ENCODE data around the gene KMO. TPM values are rescaled to one million over a fixed set of nuclear protein-coding genes. Genes with fewer than 3 reads are reported as not detected.

Gene KMO
- total RNA-seq, 1 experiment from 2014 or later = 1.2 TPM

DNA sequence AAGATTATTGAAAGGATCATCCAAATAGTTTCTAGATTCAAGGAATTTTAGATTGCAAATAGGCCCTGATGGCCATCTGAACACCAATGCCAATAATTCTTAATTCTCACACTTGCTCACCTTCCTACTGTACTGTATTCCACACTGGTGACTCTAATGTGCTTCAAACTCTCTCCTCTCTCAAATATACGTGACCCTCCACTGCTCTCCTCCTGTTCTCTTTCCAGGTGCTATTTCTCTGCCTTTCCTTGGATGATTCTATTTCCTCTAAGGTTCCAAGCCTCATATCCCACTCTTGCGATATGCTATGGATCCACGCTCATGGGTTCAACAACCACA, 28.6 kb downstream of the KMO start:
- Mint-ChIP-seq H3K27ac (ENCODE audit: low read depth, unreplicated experiment) (no peak overlapping the region), H3K27me3 (ENCODE audit: insufficient read depth, unreplicated experiment) (no peaks in the 10 kb centered on the region), H3K4me3 (ENCODE audit: unreplicated experiment) (no peak overlapping the region), H3K4me1 (ENCODE audit: insufficient read depth, unreplicated experiment) (no peaks in the 10 kb centered on the region), H3K9me3 (ENCODE audit: unreplicated experiment) (no peaks in the 10 kb centered on the region), H3K36me3 (ENCODE audit: insufficient read depth, unreplicated experiment) (no peaks in the 10 kb centered on the region)
- TF ChIP-seq, protein P1, sequence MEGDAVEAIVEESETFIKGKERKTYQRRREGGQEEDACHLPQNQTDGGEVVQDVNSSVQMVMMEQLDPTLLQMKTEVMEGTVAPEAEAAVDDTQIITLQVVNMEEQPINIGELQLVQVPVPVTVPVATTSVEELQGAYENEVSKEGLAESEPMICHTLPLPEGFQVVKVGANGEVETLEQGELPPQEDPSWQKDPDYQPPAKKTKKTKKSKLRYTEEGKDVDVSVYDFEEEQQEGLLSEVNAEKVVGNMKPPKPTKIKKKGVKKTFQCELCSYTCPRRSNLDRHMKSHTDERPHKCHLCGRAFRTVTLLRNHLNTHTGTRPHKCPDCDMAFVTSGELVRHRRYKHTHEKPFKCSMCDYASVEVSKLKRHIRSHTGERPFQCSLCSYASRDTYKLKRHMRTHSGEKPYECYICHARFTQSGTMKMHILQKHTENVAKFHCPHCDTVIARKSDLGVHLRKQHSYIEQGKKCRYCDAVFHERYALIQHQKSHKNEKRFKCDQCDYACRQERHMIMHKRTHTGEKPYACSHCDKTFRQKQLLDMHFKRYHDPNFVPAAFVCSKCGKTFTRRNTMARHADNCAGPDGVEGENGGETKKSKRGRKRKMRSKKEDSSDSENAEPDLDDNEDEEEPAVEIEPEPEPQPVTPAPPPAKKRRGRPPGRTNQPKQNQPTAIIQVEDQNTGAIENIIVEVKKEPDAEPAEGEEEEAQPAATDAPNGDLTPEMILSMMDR (IDR thresholded peaks at IDR 0.05; ENCODE audit: unreplicated experiment) = no peak
- BruUV-seq (replicated peaks) = no TSS peak
- no peak for DNase-seq (ENCODE audit: unreplicated experiment)
- ChIA-PET CTCF (no interaction called here), POLR2A (interaction anchor here (0.6 kb wide), 1 partner anchor 9 kb away, joined by 3 read pairs; no protein-coding TSS in a partner anchor)
- intact Hi-C loops (cut with micrococcal nuclease) = no loop called here

DNA sequence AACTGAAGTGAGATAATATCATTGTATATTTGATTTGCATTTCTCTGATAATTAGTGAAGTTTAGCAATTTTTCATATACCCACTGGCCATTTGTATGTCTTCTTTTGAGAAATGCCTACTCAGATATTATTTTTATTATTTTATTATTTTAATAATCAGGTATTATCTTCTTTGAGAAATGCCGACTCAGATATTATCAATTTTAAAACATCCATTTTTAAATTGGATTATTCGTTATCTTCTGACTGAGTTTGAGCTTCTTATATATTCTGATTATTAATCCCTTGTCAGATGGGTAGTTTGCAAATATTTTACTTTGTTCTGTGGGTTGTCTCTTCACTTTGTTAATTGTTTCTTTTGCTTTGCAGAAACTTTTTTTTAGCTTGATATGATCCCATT, 37.7 kb downstream of the KMO start:
- TF ChIP-seq, protein P1 (IDR thresholded peaks at IDR 0.05; ENCODE audit: unreplicated experiment) = no peak
- Mint-ChIP-seq H3K27ac (ENCODE audit: low read depth, unreplicated experiment) (no peak overlapping the region), H3K9me3 (ENCODE audit: unreplicated experiment) (peaks cover 25% of the 10 kb centered on the region), H3K4me1 (ENCODE audit: insufficient read depth, unreplicated experiment) (no peaks in the 10 kb centered on the region), H3K27me3 (ENCODE audit: insufficient read depth, unreplicated experiment) (no peaks in the 10 kb centered on the region), H3K36me3 (ENCODE audit: insufficient read depth, unreplicated experiment) (no peaks in the 10 kb centered on the region), H3K4me3 (ENCODE audit: unreplicated experiment) (no peak overlapping the region)
- no peak for DNase-seq (ENCODE audit: unreplicated experiment)
- CTCF ChIA-PET = interaction anchor here (0.6 to 0.8 kb wide), 4 partner anchors 14 to 1574 kb away, joined by 3 read pairs; no protein-coding TSS in a partner anchor
- POLR2A ChIA-PET = interaction anchor here (0.6 to 1.0 kb wide), 2 partner anchors 9 to 34 kb away, joined by 3 read pairs; no protein-coding TSS in a partner anchor
- intact Hi-C loops (cut with micrococcal nuclease) = no loop called here
- no TSS peak for BruUV-seq (replicated peaks)

DNA sequence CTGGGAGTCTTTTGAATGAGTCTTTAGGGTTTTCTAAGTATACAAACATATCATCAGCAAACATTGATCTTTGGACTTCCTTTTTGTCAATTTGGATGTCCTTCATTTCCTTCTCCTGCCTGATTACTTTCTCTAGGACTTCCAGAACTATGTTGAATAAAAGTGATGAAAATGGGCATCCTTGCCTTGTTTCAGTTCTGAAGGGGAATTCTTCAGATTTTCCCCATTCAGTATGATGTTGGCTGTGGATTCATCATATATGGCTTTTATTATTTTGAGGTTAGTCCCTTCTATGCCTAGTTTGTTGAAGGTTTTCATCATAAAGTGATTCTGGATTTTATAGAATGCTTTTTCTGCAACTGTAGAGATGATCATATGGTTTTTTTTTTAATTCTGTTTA, 42.0 kb downstream of the KMO start:
- CTCF ChIA-PET = no interaction called here
- H3K4me3 Mint-ChIP-seq (ENCODE audit: unreplicated experiment) = no peak overlapping the region

DNA sequence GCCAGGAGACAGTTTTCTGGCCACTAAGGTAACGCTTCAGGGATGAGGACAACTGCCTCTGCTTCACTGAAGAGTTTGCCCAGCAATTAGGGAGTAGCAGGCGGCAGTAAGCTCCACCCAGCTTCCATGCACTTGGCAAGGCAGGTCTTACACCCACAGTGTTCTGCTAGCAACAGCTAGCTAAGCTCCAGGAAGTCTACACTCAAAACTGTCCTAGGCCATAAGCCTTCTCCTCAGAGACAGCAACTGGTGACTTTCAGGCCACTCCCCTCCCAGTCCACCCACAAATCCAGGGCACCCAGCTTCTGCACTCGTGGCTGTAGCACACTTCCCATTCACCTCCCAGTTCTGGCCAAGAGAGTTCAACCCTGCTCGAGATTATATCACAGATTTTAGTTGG, 47.3 kb downstream of the KMO start:
- DNase-seq (ENCODE audit: unreplicated experiment) = no peak
- ChIA-PET POLR2A (interaction anchor here (0.6 kb wide), 1 partner anchor 13 kb away, joined by 3 read pairs; no protein-coding TSS in a partner anchor), CTCF (interaction anchor here (0.6 to 1.5 kb wide), 2 partner anchors 30 to 157 kb away, joined by 3 to 5 read pairs; no protein-coding TSS in a partner anchor)
- H3K9me3 Mint-ChIP-seq (ENCODE audit: unreplicated experiment) = peaks cover 54% of the 10 kb centered on the region
- TF ChIP-seq, protein P1 (IDR thresholded peaks at IDR 0.05; ENCODE audit: unreplicated experiment) = no peak
- no peak overlapping the region for H3K4me3 Mint-ChIP-seq (ENCODE audit: unreplicated experiment)
- H3K36me3 Mint-ChIP-seq (ENCODE audit: insufficient read depth, unreplicated experiment) = peaks cover 25% of the 10 kb centered on the region
- H3K27me3 Mint-ChIP-seq (ENCODE audit: insufficient read depth, unreplicated experiment) = no peaks in the 10 kb centered on the region
- peaks cover 8% of the 10 kb centered on the region for H3K4me1 Mint-ChIP-seq (ENCODE audit: insufficient read depth, unreplicated experiment)
- H3K27ac Mint-ChIP-seq (ENCODE audit: low read depth, unreplicated experiment) = no peak overlapping the region
- no TSS peak for BruUV-seq (replicated peaks)
- intact Hi-C loops (cut with micrococcal nuclease) = no loop called here

More for the DNA sequence above, 42.0 kb downstream of the KMO start:
- H3K9me3 Mint-ChIP-seq (ENCODE audit: unreplicated experiment) = peaks cover 58% of the 10 kb centered on the region
- TF ChIP-seq, protein P1 (IDR thresholded peaks at IDR 0.05; ENCODE audit: unreplicated experiment) = no peak
- DNase-seq (ENCODE audit: unreplicated experiment) = no peak
- POLR2A ChIA-PET = no interaction called here
- H3K36me3 Mint-ChIP-seq (ENCODE audit: insufficient read depth, unreplicated experiment) = peaks cover 10% of the 10 kb centered on the region
- intact Hi-C loops (cut with micrococcal nuclease) = no loop called here
- BruUV-seq (replicated peaks) = no TSS peak
- no peaks in the 10 kb centered on the region for H3K4me1 Mint-ChIP-seq (ENCODE audit: insufficient read depth, unreplicated experiment)
- H3K27me3 Mint-ChIP-seq (ENCODE audit: insufficient read depth, unreplicated experiment) = no peaks in the 10 kb centered on the region
- H3K27ac Mint-ChIP-seq (ENCODE audit: low read depth, unreplicated experiment) = no peak overlapping the region

Data from MCF 10A (cell line).